Common myeloid progenitor, CD34-positive (primary cell): ENCODE measurements around the gene DNAJB13.

ENCODE experiments used
- CTCF ChIA-PET: fragments of 350-600 bp; sonication (Branson Sonifier 250); formaldehyde crosslinking; loops from one replicate; lab custom pipeline; 2021; ENCODE audit warnings: antibody characterized with exemption; lab: Charles Lee
- POLR2A ChIA-PET: fragments of 350-600 bp; sonication (Branson Sonifier 250); formaldehyde crosslinking; loops from one replicate; lab custom pipeline; 2021; ENCODE audit warnings: antibody characterized with exemption; lab: Charles Lee
- DNase-seq, 3 donors: peaks; one replicate each; pipeline versions ENCODE4 v3.0.0 to v3.0.0-alpha.2; 2013
- H3K27ac ChIP-seq, 2 experiments: 1 replicate in 1 of 2; 2 replicates in 1 of 2; pipeline ENCODE4 v1.7.0; 2013; ENCODE audit warnings: inconsistent platforms in 2 of 2, low read length in 2 of 2, mild to moderate bottlenecking in 2 of 2, low read depth in 1 of 2, moderate library complexity in 1 of 2; ENCODE audit not compliant: severe bottlenecking in 2 of 2, insufficient read depth in 1 of 2, poor library complexity in 1 of 2
- H3K27me3 ChIP-seq, 5 experiments: replicated peaks in 2 of 5; 1 replicate in 3 of 5; 2 replicates in 2 of 5; pipeline versions ENCODE4 v1.6.1 to v1.7.0; 2013; ENCODE audit warnings: low read length in 4 of 5, mild to moderate bottlenecking in 2 of 5, moderate library complexity in 2 of 5, inconsistent platforms in 1 of 5; ENCODE audit not compliant: insufficient read depth in 5 of 5, control insufficient read depth in 4 of 5
- H3K36me3 ChIP-seq, 4 experiments: 1 replicate in 2 of 4; 2 replicates in 2 of 4; pipeline versions ENCODE4 v1.6.1 to v1.7.0; 2013; ENCODE audit warnings: low read length in 3 of 4, control low read depth in 1 of 4, mild to moderate bottlenecking in 1 of 4; ENCODE audit not compliant: control insufficient read depth in 4 of 4, insufficient read depth in 4 of 4
- H3K4me1 ChIP-seq, 4 experiments: 1 replicate in 3 of 4; 2 replicates in 1 of 4; pipeline versions ENCODE4 v1.6.1 to v1.7.1; 2013; ENCODE audit warnings: low read length in 3 of 4, mild to moderate bottlenecking in 3 of 4, control low read depth in 1 of 4, inconsistent platforms in 1 of 4, moderate library complexity in 1 of 4; ENCODE audit not compliant: control insufficient read depth in 4 of 4, insufficient read depth in 4 of 4; ENCODE audit errors: control extremely low read depth in 1 of 4
- H3K4me3 ChIP-seq, 7 experiments: 1 replicate in 4 of 7; 2 replicates in 3 of 7; pipeline versions ENCODE4 v1.5.1 to v1.7.0; 2013; ENCODE audit warnings: mild to moderate bottlenecking in 7 of 7, low read length in 6 of 7, moderate library complexity in 6 of 7, inconsistent platforms in 2 of 7, low read depth in 2 of 7, control low read depth in 1 of 7; ENCODE audit not compliant: insufficient read depth in 4 of 7, control insufficient read depth in 1 of 7; ENCODE audit errors: extremely low read depth in 1 of 7
- H3K9me3 ChIP-seq, 5 experiments: 1 replicate in 4 of 5; 2 replicates in 1 of 5; pipeline versions ENCODE4 v1.6.1 to v1.7.1; 2013; ENCODE audit warnings: low read length in 4 of 5, mild to moderate bottlenecking in 2 of 5, inconsistent platforms in 1 of 5, low read depth in 1 of 5, moderate library complexity in 1 of 5; ENCODE audit not compliant: control insufficient read depth in 4 of 5, insufficient read depth in 2 of 5; ENCODE audit errors: control extremely low read depth in 1 of 5
- WGBS: methylation state at CpG from one replicate; pipeline ENCODE4 v1.1.5; 2013; ENCODE audit not compliant: insufficient coverage; 5-methylcytosine and 5-hydroxymethylcytosine counted together

Gene DNAJB13

GRCh38 chr11:74018331-74019005 lies 67.6 kb downstream of the DNAJB13 start:
- no peaks in the 10 kb centered on the region for H3K9me3 ChIP-seq
- no peaks in the 10 kb centered on the region for H3K27me3 ChIP-seq
- peak overlapping the region in 1 of 2 experiments; percentile 67 for H3K27ac ChIP-seq
- 74% methylated on average over 9 of the region's 9 CpGs for WGBS
- DNase-seq: peak in 2 of 3 donors; percentile 36 to 48
- peaks cover 2 to 31% (median 11%) of the 10 kb centered on the region in 4 experiments for H3K36me3 ChIP-seq
- H3K4me3 ChIP-seq: no peak overlapping the region
- POLR2A ChIA-PET: interaction anchor here (1.0 kb wide), 1 partner anchor 11 kb away, joined by 3 read pairs; no protein-coding TSS in a partner anchor
- CTCF ChIA-PET: interaction anchor here (0.9 to 2.6 kb wide), 8 partner anchors 16 to 54 kb away, joined by 3 to 10 read pairs (median 4); no protein-coding TSS in a partner anchor
- peaks cover 4 to 59% (median 54%) of the 10 kb centered on the region in 4 experiments for H3K4me1 ChIP-seq

GRCh38 chr11:74019104-74019738 lies 68.4 kb downstream of the DNAJB13 start:
- peaks cover 4 to 55% (median 48%) of the 10 kb centered on the region in 4 experiments for H3K4me1 ChIP-seq
- CTCF ChIA-PET: interaction anchor here (0.9 to 2.6 kb wide), 8 partner anchors 9 to 52 kb away, joined by 3 to 10 read pairs (median 4); no protein-coding TSS in a partner anchor
- POLR2A ChIA-PET: no interaction called here
- H3K27me3 ChIP-seq: no peaks in the 10 kb centered on the region
- peaks cover 2 to 34% (median 10%) of the 10 kb centered on the region in 4 experiments for H3K36me3 ChIP-seq
- 77% methylated on average over 3 of the region's 4 CpGs for whole genome bisulfite sequencing
- no peak overlapping the region for H3K4me3 ChIP-seq
- no peaks in the 10 kb centered on the region for H3K9me3 ChIP-seq
- DNase-seq: no peak
- peak overlapping the region in 1 of 2 experiments; percentile 67 for H3K27ac ChIP-seq

- peak overlapping the region in 1 of 2 experiments; percentile 67 for H3K27ac ChIP-seq
- CTCF ChIA-PET: interaction anchor here (0.9 to 1.6 kb wide), 4 partner anchors 10 to 52 kb away, joined by 3 to 4 read pairs (median 3); no protein-coding TSS in a partner anchor
- peaks cover 2 to 34% (median 10%) of the 10 kb centered on the region in 4 experiments for H3K36me3 ChIP-seq
- H3K27me3 ChIP-seq: no peaks in the 10 kb centered on the region
- H3K9me3 ChIP-seq: no peaks in the 10 kb centered on the region
- peaks cover under 1 to 48% (median 41%) of the 10 kb centered on the region in 4 experiments for H3K4me1 ChIP-seq
- no peak overlapping the region for H3K4me3 ChIP-seq
- DNase-seq: peak in 2 of 3 donors; percentile 17 to 30
- POLR2A ChIA-PET: no interaction called here
- WGBS: 43% methylated on average over 2 of the region's 4 CpGs
Measured at GRCh38 chr11:74019860-74020259, 69.0 kb downstream of the DNAJB13 start.
